Measurements from ENCODE around the gene KLHL30.

KLHL30 gene

GRCh38 chr2:238123218-238123971 is 15.1 kb upstream of the KLHL30 start:
- Histone ChIP-seq H3K9ac (ENCODE audit: low read length) (no peak overlapping the region), H3K36me3 (replicated peaks; ENCODE audit: insufficient read depth, low read length) (no peaks in the 10 kb centered on the region), H3K9me3 (replicated peaks; ENCODE audit: insufficient read depth, low read length) (no peaks in the 10 kb centered on the region), H3K4me2 (ENCODE audit: low read depth, low read length) (no peak overlapping the region), H3K9me2 (replicated peaks; ENCODE audit: insufficient read depth, low read length) (no peaks in the 10 kb centered on the region), H3K27me3 (replicated peaks; ENCODE audit: insufficient read depth, low read length) (no peaks in the 10 kb centered on the region; the same call in 1 of the 2 replicates), H4K20me1 (ENCODE audit: insufficient read depth, low read length) (no peaks in the 10 kb centered on the region), H3K27ac (ENCODE audit: low read length) (no peak overlapping the region), H3F3A (ENCODE audit: insufficient read depth, low read length) (no peaks in the 10 kb centered on the region), H3K4me3 (ENCODE audit: low read length) (no peak overlapping the region), H3K79me2 (ENCODE audit: low read length) (no peaks in the 10 kb centered on the region), H2AFZ (ENCODE audit: low read length) (no peak overlapping the region), H3K4me1 (ENCODE audit: low read length) (no peaks in the 10 kb centered on the region)
- TF ChIP-seq EZH2phosphoT487 (IDR thresholded peaks at IDR 0.05; ENCODE audit: low read length): no peak
- TF ChIP-seq CTCF (IDR thresholded peaks at IDR 0.05; ENCODE audit: low read length): no peak
- TF ChIP-seq EZH2 (optimal IDR thresholded peaks at IDR 0.05; ENCODE audit: low read depth, low read length): no peak
- no peak for DNase-seq

GRCh38 chr2:238123991-238124470 is 14.4 kb upstream of the KLHL30 start:
- Histone ChIP-seq H3K4me2 (ENCODE audit: low read depth, low read length) (no peak overlapping the region), H3F3A (ENCODE audit: insufficient read depth, low read length) (no peaks in the 10 kb centered on the region), H3K9ac (ENCODE audit: low read length) (no peak overlapping the region), H3K79me2 (ENCODE audit: low read length) (no peaks in the 10 kb centered on the region), H2AFZ (ENCODE audit: low read length) (no peak overlapping the region), H3K9me3 (replicated peaks; ENCODE audit: insufficient read depth, low read length) (no peaks in the 10 kb centered on the region), H3K4me3 (ENCODE audit: low read length) (no peak overlapping the region), H3K9me2 (replicated peaks; ENCODE audit: insufficient read depth, low read length) (no peaks in the 10 kb centered on the region), H4K20me1 (ENCODE audit: insufficient read depth, low read length) (no peaks in the 10 kb centered on the region), H3K27me3 (replicated peaks; ENCODE audit: insufficient read depth, low read length) (no peaks in the 10 kb centered on the region; the same call in 1 of the 2 replicates), H3K27ac (ENCODE audit: low read length) (no peak overlapping the region), H3K36me3 (replicated peaks; ENCODE audit: insufficient read depth, low read length) (no peaks in the 10 kb centered on the region), H3K4me1 (ENCODE audit: low read length) (no peaks in the 10 kb centered on the region)
- TF ChIP-seq EZH2phosphoT487 (IDR thresholded peaks at IDR 0.05; ENCODE audit: low read length): no peak
- no peak for TF ChIP-seq CTCF (IDR thresholded peaks at IDR 0.05; ENCODE audit: low read length)
- no peak for TF ChIP-seq EZH2 (optimal IDR thresholded peaks at IDR 0.05; ENCODE audit: low read depth, low read length)
- no peak for DNase-seq

- H3K36me3 ChIP-seq (replicated peaks; ENCODE audit: insufficient read depth, low read length): no peaks in the 10 kb centered on the region
- H3K27ac ChIP-seq (ENCODE audit: low read length): no peak overlapping the region
- H3F3A ChIP-seq (ENCODE audit: insufficient read depth, low read length): no peaks in the 10 kb centered on the region
- no peaks in the 10 kb centered on the region for H3K9me2 ChIP-seq (replicated peaks; ENCODE audit: insufficient read depth, low read length)
- H3K9ac ChIP-seq (ENCODE audit: low read length): no peak overlapping the region
- H3K4me2 ChIP-seq (ENCODE audit: low read depth, low read length): no peak overlapping the region
- no peak for TF ChIP-seq EZH2 (optimal IDR thresholded peaks at IDR 0.05; ENCODE audit: low read depth, low read length)
- TF ChIP-seq EZH2phosphoT487 (IDR thresholded peaks at IDR 0.05; ENCODE audit: low read length): no peak
- no peak for TF ChIP-seq CTCF (IDR thresholded peaks at IDR 0.05; ENCODE audit: low read length)
- H3K4me1 ChIP-seq (ENCODE audit: low read length): no peaks in the 10 kb centered on the region
- H3K27me3 ChIP-seq (replicated peaks; ENCODE audit: insufficient read depth, low read length): no peaks in the 10 kb centered on the region; the same call in 1 of the 2 replicates
- no peak overlapping the region for H2AFZ ChIP-seq (ENCODE audit: low read length)
- H3K79me2 ChIP-seq (ENCODE audit: low read length): no peaks in the 10 kb centered on the region
- no peak overlapping the region for H3K4me3 ChIP-seq (ENCODE audit: low read length)
- no peaks in the 10 kb centered on the region for H4K20me1 ChIP-seq (ENCODE audit: insufficient read depth, low read length)
- no peaks in the 10 kb centered on the region for H3K9me3 ChIP-seq (replicated peaks; ENCODE audit: insufficient read depth, low read length)
- no peak for DNase-seq
Observed at GRCh38 chr2:238124488-238125126, 13.9 kb upstream of the KLHL30 start.
